Hematopoietic multipotent progenitor cell (in vitro differentiated cells): ENCODE results near the gene ZC3H4. TPM values are rescaled to one million over a fixed set of nuclear protein-coding genes. Genes with fewer than 3 reads are reported as not detected.
"Not testable (repeated sequence)": the region's sequence is repeated elsewhere in the genome, so short reads cannot be mapped to it uniquely, and the experiment has no call there.

Experiments
- DNase-seq, 3 donors: peaks; one replicate each; pipeline ENCODE4 v3.0.0-alpha.2; 2011 to 2015; ENCODE audit warnings: low read depth in 2 of 3, low spot score in 2 of 3
- total RNA-seq: library from RNA; depleted of rRNA; stranded (reverse); fragments of >200 nt; gene quantifications from one replicate; pipeline ENCODE4 v1.2.3, GENCODE V29; 2012

The ZC3H4 gene
- total RNA-seq, 1 donor = 19.4 TPM

GRCh38 chr19:47089767-47090350, 23.7 kb downstream of the ZC3H4 start:
- no peak for DNase-seq

- DNase-seq = no peak
Measured at GRCh38 chr19:47086280-47086679, 27.3 kb downstream of the ZC3H4 start.

GRCh38 chr19:47084879-47085439, 28.6 kb downstream of the ZC3H4 start:
- DNase-seq = no peak

DNA sequence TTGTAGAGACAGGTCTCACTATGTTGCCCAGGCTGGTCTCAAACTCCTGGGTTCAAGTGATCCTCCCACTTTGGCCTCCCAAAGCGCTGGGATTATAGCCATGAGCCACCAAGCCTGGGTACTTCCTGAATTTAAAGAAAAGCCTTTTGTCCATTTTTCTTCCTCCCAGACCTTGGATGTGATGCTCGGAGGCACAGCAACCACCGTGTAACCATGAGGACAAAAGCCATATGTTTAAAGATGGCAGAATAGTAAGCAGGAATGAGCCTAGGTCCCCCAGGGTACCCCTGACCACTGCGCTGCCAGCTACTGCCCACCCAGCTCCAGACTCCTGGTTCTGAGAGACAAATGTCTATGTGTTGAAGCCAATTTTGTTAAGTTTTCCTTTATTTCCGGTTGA, 31.1 kb downstream of the ZC3H4 start:
- DNase-seq = no peak

- DNase-seq = no peak
Measured at GRCh38 chr19:47081095-47081494, 32.5 kb downstream of the ZC3H4 start.

DNA sequence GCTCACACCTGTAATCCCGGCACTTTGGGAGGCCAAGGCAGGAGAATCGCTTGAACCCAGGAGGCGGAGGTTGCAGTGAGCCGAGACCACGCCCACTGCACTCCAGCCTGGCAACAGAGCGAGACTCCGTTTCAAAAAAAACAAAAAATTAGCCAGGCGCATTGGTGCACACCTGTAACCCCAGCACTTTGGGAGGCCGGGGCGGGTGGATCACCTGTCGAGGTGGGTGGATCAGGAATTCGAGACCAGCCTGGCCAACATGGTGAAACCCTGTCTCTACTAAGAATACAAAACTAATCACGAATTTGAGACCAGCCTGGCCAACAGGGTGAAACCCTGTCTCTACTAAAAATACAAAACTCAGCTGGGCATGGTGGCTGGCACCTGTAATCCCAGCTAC, 35.2 kb downstream of the ZC3H4 start:
- not testable (repeated sequence) for DNase-seq

- DNase-seq = no peak
Measured at GRCh38 chr19:47075941-47076340, 37.6 kb downstream of the ZC3H4 start.

DNA sequence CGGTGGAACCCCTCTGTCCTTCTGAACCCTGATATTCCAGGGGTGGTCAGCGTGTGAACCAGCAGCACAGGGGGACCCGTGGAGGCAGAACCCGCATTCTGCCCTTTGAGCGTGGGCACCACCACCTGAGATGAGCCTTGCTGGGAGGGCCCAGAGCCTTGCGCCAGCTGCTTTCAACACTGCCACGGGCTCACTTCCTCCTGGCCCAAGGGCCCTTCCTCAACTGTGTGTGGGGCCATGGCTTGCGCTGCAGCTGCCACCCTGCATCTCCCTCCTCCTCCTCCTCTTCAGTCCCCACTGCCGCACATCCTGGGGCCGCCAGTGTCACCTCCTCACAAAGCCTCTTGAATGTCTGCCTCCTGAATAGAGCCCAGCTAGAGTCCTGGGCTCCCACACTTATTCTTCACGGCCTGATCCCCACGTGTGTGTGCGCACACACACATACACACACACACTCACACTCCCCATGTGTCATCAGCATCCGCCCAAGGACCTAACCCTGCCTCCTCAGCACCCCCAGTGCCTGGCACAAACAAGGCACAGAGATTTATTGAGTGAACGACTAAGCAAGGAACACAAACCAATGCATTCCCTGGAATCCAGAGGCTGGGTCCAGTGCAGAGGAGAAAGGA, 38.3 kb downstream of the ZC3H4 start:
- peak in 2 of 3 donors; percentile 43 to 64 for DNase-seq

GRCh38 chr19:47074621-47075020, 39.0 kb downstream of the ZC3H4 start:
- DNase-seq = peak in 2 of 3 donors; percentile 59 to 68

DNA sequence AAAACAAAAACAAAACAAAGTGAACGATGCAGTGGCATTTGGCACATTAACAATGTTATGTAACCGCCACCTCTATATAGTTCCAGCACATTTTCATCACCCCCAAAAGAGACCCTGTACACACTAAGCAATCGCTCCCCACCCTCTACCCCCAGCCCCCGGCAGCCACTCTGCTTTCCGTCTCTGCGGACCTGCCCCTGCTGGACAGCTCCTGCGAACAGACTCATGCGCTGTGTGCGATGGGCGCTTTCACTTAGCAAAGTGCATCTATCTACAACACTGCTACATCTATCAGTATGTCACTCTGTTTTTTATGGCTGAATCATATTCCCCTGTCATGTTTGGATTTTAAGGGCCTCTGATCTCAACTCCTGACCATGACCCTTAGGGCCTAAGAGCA, 40.0 kb downstream of the ZC3H4 start:
- DNase-seq = no peak

- DNase-seq = no peak
Measured at GRCh38 chr19:47072323-47072722, 41.3 kb downstream of the ZC3H4 start.

DNA sequence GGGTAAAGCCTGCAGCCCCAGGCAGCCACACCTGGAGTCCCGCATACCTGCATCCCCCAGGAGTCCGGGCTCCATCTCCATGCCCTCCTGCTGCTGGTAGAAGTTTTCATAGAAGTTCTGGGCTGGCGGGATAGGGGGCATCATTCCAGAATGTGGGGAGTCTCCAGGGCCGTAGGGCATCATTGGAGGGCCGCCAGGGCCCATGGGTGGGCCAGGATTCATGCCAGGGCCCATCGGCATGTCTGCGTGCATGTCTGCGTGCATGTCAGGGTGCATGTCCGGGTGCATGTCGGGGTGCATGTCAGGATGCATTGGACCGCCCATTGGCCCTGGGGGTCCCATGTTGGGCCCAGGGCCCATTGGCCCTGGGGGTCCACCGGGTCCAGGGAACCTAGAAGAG, 41.8 kb downstream of the ZC3H4 start:
- no peak for DNase-seq

GRCh38 chr19:47070756-47071155, 42.8 kb downstream of the ZC3H4 start:
- DNase-seq = no peak

DNA sequence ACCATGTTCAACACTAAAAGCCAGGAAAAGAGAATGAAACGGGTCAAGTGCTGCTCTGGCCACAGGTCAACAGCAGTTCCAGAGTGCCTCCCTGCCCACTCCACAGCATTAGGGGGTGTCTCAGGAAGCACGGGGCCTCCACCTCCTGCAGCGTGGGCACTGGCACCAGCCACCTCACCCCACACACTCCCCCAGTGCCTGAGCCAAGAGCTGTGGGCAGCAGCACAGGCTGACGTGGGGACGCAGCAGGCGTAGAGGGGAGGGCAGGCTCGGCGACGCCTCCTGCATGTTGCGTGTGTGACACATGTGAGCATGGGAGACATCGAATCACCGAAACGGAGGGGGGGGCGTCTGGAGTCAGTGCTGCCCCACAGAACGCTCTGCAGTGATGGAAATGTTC, 43.8 kb downstream of the ZC3H4 start:
- DNase-seq = no peak

GRCh38 chr19:47068876-47069406, 44.6 kb downstream of the ZC3H4 start:
- no peak for DNase-seq

DNA sequence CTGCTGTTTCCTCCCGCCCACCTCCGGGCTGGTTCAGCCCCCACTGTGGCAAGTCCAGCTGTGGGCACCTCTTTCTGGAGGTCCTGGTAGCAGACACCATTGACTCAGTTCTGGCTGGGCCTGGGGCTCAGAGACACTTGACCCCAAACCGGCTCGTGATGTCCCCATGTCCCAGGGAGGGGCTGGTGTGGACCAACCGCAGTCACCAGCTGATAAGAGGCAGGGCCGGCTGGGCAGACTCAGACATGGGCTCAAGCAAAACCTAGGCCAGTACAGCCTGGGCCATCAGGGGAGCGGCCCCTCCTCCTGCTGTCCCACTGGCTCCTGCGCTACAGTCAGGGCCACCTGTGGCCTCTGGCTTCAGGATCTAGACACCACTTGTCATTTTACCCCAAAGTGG, 45.3 kb downstream of the ZC3H4 start:
- DNase-seq = no peak

DNA sequence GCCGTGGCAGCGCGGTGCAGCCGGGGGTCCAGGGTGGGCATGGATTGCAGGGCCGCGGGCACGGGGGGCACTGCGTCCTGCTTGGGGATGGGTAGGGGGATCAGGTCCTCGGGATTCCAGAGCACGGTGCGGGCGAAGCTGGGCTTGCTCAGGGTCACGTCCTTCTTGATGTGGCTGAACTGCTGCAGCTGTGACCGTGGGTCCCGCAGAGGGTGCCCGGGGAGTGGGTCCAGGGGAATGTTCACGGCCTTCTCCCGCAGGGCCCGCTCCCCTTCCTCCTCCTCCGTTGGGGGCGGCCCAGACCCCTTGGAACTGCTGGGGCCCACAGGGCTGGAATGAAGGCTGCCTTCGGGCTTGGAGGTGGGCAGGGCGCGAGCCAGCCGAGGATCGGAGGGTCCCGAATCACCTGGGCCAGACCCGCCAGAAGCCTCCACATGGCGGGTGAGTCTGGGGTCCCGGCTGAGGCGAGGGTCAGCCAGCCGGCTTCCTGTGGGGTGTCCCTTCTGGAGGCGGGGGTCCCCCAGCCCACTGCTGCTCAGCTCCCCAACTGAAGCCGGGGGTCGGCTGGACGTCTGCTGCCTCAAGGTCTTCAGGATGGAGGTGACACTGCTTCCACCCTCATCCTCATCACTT, 46.2 kb downstream of the ZC3H4 start:
- no peak for DNase-seq

DNA sequence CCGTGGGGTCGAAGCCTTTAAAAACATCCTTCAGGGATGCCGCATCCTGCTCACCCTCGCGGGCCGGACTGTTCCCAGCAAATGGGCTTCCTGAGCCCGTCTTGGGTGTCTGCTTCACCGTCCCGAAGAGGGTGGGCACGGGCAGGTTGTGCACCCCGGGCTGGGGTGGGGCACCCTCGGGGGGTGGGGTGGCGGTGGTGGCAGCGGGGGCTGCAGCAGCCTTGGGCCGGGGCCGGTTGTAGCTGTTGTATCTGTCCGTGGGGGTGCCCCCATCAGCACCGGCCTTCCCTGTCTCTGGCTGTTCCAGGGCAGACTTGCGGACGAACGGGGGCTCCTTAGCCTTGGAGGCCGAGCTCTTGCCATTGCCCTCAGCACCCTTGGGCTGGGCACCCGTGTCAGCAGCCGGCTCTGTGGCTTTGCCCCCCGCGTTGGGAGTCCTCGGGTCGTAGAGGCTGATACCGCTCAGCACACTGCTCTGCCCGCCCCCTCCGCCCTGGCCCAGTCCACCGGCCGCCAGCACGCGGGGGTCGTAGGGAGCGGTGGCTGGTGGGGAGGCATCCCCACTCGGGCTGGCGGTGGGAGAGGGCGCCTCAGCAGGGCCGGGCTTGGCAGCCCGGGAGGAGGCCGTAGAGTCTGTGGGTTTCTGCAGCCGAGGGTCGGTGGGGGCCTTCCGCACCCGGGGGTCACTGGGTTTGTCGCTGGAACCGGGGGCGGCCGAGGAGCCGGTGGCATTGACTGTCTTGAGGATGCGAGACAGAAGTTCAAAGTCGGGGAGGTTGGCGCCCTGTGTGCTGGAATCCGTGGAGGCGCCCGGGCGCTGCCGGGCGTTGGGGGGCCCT, 47.0 kb downstream of the ZC3H4 start:
- DNase-seq = no peak

- DNase-seq = no peak
Measured at GRCh38 chr19:47065242-47065641, 48.3 kb downstream of the ZC3H4 start.

DNA sequence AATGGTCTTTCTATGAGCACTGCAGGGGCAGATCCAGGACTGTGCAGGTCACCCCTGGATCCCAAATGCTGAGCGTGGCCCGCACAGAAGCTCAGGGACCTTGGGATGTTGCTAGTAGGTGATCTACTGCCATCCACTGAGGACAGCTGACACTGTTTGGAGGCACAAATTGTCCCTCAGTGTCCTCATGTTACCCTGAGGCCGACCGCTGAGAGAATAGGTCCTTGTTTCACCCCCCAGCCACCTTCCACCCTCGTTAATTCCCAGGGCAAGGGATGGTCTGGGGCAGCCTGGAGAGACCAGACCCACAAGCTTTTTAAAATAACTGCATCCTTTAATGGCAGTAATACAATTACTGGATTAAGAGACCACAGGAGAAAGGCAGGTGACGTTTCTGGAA, 49.7 kb downstream of the ZC3H4 start:
- DNase-seq = no peak

DNA sequence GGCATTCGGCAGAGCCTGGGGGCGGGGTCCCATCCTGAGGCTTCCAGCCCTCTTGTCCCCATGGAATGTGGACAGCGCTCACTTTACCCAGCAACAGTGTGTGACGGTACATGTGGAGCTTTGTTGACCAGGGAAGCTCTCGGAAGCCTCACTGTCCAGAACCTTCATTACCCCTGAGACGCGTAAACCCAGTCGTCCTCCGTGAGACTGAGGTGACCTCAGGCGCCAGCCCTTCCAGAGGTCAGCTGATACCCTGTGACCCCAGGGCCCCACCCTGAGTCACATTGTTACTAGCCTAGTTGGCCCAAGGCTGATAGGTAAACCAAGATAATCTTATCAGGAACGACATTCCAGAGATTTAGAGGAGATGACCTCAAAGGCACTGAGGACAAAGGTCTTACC, 55.0 kb downstream of the ZC3H4 start:
- DNase-seq = no peak
